ENCODE measurements around the gene SMAD6. TPM values are rescaled to one million over a fixed set of nuclear protein-coding genes. Genes with fewer than 3 reads are reported as not detected.

SMAD6 gene
- total and polyA plus RNA-seq, 2 of the 4 experiments (the other 2 are of a cell fraction) = 4.8 to 8.5 TPM

DNA sequence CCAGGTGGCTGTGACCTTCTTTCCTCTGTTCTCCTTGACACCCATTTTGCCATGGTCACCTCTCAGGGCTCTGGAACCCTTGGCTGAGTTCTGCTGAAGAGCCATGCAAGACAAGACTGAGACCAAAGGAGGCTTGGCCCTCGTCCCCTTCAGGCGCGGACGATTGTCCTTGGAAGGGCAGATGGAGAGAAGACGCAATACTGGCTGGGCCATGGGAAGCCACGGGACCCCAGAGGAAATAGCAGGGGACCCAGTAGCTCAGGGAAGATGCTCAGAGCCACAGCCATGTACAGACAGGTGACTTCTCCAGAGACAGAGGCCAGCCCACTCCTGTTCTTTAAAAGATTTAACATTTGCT, 125.6 kb downstream of the SMAD6 start:
- H2AFZ ChIP-seq (replicated peaks; ENCODE audit: low read length, poor library complexity) = no peak overlapping the region
- no peak overlapping the region for H4K5ac ChIP-seq (ENCODE audit: low read depth, low read length)
- H2BK15ac ChIP-seq (ENCODE audit: low read depth, low read length) = no peak overlapping the region
- no peak overlapping the region for H3K56ac ChIP-seq (ENCODE audit: extremely low read depth, insufficient read depth, low read length)
- H3K79me1 ChIP-seq (ENCODE audit: low read depth in 1 of 2, low read length in 2 of 2) = no peaks in the 10 kb centered on the region
- H2AK5ac ChIP-seq (ENCODE audit: low read depth, low read length) = no peak overlapping the region
- H4K91ac ChIP-seq (ENCODE audit: insufficient read depth, low read depth, low read length) = no peak overlapping the region
- WGBS, 2 experiments (ENCODE audit: extremely low coverage in 2 of 2, insufficient read length in 1 of 2) = 97% methylated on average over 5 of the region's 6 CpGs; no CpG with 5 or more reads in 1 of the 2 experiments
- no peaks in the 10 kb centered on the region for H4K20me1 ChIP-seq (ENCODE audit: insufficient read depth, low read length)
- H3K27ac ChIP-seq (ENCODE audit: insufficient read depth, low read length) = no peak overlapping the region
- no peak overlapping the region for H2BK20ac ChIP-seq (ENCODE audit: low read depth, low read length)
- H3K9ac ChIP-seq (ENCODE audit: low read depth, low read length) = no peak overlapping the region
- in situ Hi-C loops (cut with MboI; ENCODE audit: low sequenced_read_pairs) (loop anchor here (25.0 kb wide), 1 partner anchor 115 kb away; the partner anchor contains the start of gene SMAD6), dilution Hi-C loops (cut with HindIII; ENCODE audit: low sequenced_read_pairs, unreplicated experiment) (no loop called here), intact Hi-C loops (cut with micrococcal nuclease) (no loop called here)
- no peak overlapping the region for H3K23ac ChIP-seq (ENCODE audit: low read depth, low read length)
- POLR2A ChIA-PET (ENCODE audit: unreplicated experiment) = no interaction called here
- no peak for DNase-seq
- no peak overlapping the region for H3K4me3 ChIP-seq (ENCODE audit: insufficient read depth, low read depth, low read length)
- no peak overlapping the region for H3K4me2 ChIP-seq (ENCODE audit: low read depth, low read length)
- no TSS peak for BruUV-seq (replicated peaks)
- no peak overlapping the region for H4K8ac ChIP-seq (ENCODE audit: low read depth in 2 of 2, low read length in 2 of 2)
- no peak overlapping the region for H2AK9ac ChIP-seq (replicated peaks; ENCODE audit: low read depth, low read length, poor library complexity)
- H3K36me3 ChIP-seq (ENCODE audit: control insufficient read depth, insufficient read depth, low read length) = no peaks in the 10 kb centered on the region
- no peak overlapping the region for H3K18ac ChIP-seq (ENCODE audit: low read depth, low read length)
- H3K4ac ChIP-seq (ENCODE audit: low read depth, low read length) = no peak overlapping the region
- no peaks in the 10 kb centered on the region for H3K27me3 ChIP-seq (ENCODE audit: control insufficient read depth, insufficient read depth, low read length)
- ATAC-seq (ENCODE audit: low read depth) = no peak
- no peak overlapping the region for H2BK5ac ChIP-seq (ENCODE audit: low read depth, low read length, poor library complexity, severe bottlenecking)
- TF ChIP-seq FOS (IDR thresholded peaks at IDR 0.05; ENCODE audit: low read depth, low read length) = no peak
- no peak for TF ChIP-seq POLR2A (IDR thresholded peaks at IDR 0.05; ENCODE audit: low read depth, low read length)
- no peak for TF ChIP-seq SMC3 (IDR thresholded peaks at IDR 0.05; ENCODE audit: low read depth, low read length)
- TF ChIP-seq, protein P1, sequence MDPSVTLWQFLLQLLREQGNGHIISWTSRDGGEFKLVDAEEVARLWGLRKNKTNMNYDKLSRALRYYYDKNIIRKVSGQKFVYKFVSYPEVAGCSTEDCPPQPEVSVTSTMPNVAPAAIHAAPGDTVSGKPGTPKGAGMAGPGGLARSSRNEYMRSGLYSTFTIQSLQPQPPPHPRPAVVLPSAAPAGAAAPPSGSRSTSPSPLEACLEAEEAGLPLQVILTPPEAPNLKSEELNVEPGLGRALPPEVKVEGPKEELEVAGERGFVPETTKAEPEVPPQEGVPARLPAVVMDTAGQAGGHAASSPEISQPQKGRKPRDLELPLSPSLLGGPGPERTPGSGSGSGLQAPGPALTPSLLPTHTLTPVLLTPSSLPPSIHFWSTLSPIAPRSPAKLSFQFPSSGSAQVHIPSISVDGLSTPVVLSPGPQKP (IDR thresholded peaks at IDR 0.05; ENCODE audit: borderline replicate concordance, low read depth, low read length) = no peak
- no peak for TF ChIP-seq RCOR1 (IDR thresholded peaks at IDR 0.05; ENCODE audit: insufficient replicate concordance, low read length)
- TF ChIP-seq, protein P2, sequence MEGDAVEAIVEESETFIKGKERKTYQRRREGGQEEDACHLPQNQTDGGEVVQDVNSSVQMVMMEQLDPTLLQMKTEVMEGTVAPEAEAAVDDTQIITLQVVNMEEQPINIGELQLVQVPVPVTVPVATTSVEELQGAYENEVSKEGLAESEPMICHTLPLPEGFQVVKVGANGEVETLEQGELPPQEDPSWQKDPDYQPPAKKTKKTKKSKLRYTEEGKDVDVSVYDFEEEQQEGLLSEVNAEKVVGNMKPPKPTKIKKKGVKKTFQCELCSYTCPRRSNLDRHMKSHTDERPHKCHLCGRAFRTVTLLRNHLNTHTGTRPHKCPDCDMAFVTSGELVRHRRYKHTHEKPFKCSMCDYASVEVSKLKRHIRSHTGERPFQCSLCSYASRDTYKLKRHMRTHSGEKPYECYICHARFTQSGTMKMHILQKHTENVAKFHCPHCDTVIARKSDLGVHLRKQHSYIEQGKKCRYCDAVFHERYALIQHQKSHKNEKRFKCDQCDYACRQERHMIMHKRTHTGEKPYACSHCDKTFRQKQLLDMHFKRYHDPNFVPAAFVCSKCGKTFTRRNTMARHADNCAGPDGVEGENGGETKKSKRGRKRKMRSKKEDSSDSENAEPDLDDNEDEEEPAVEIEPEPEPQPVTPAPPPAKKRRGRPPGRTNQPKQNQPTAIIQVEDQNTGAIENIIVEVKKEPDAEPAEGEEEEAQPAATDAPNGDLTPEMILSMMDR (conservative IDR thresholded peaks at IDR 0.05; ENCODE audit: low read depth, low read length) = no peak
- no peak for TF ChIP-seq CHD1 (IDR thresholded peaks at IDR 0.05; ENCODE audit: low read depth, low read length)
- no peak for TF ChIP-seq MAZ (IDR thresholded peaks at IDR 0.05; ENCODE audit: borderline replicate concordance, low read depth, low read length)
- peaks cover 5% of the 10 kb centered on the region for H3K4me1 ChIP-seq (ENCODE audit: control insufficient read depth, insufficient read depth, low read length)
- no peak overlapping the region for H3K14ac ChIP-seq (replicated peaks; ENCODE audit: low read depth, low read length)
- H2BK120ac ChIP-seq (ENCODE audit: low read depth, low read length) = no peak overlapping the region
- no peaks in the 10 kb centered on the region for H3K9me1 ChIP-seq (ENCODE audit: insufficient read depth, low read length)
- CTCF ChIA-PET = no interaction called here
- no peaks in the 10 kb centered on the region for H3K9me3 ChIP-seq (ENCODE audit: control insufficient read depth, insufficient read depth, low read length)

Data from IMR-90 (cell line).